Activated CD4-positive, alpha-beta T cell treated with anti-CD3 and anti-CD28 coated beads, Interleukin-2, amount 10 ng/mL, durations not matched to agents 24 days and 14 days (primary cell): ENCODE measurements around the gene CGB1. TPM values are rescaled to one million over a fixed set of nuclear protein-coding genes. Genes with fewer than 3 reads are reported as not detected.

Source experiments
- DNase-seq: peaks from one replicate; pipeline ENCODE4 v3.0.0; 2022
- H3K27ac Mint-ChIP-seq: one replicate; pipeline ENCODE4 v1.8.0; 2022; ENCODE audit warnings: mild to moderate bottlenecking, mixed read lengths
- H3K27me3 Mint-ChIP-seq: one replicate; pipeline ENCODE4 v1.8.0; 2022; ENCODE audit warnings: mixed read lengths
- H3K36me3 Mint-ChIP-seq: one replicate; pipeline ENCODE4 v1.8.0; 2022; ENCODE audit warnings: low read depth, mild to moderate bottlenecking, mixed read lengths
- H3K4me1 Mint-ChIP-seq: one replicate; pipeline ENCODE4 v1.8.0; 2021; ENCODE audit warnings: mixed read lengths
- H3K4me3 Mint-ChIP-seq: one replicate; pipeline ENCODE4 v1.8.0; 2022; ENCODE audit warnings: mild to moderate bottlenecking, moderate library complexity, mixed read lengths
- H3K9me3 Mint-ChIP-seq: one replicate; pipeline ENCODE4 v1.8.0; 2021; ENCODE audit warnings: mixed read lengths
- intact Hi-C: fragments of 100-400 bp; cut with micrococcal nuclease; formaldehyde crosslinking; loops from one replicate; pipeline ENCODE4 v1.15.1; 2023
- total RNA-seq: library from RNA; stranded (reverse); gene quantifications from 2 replicates; pipeline ENCODE4 v1.2.3, GENCODE V29; 2022

CGB1 gene
- total RNA-seq, 1 donor from 2014 or later, result not detected

DNA sequence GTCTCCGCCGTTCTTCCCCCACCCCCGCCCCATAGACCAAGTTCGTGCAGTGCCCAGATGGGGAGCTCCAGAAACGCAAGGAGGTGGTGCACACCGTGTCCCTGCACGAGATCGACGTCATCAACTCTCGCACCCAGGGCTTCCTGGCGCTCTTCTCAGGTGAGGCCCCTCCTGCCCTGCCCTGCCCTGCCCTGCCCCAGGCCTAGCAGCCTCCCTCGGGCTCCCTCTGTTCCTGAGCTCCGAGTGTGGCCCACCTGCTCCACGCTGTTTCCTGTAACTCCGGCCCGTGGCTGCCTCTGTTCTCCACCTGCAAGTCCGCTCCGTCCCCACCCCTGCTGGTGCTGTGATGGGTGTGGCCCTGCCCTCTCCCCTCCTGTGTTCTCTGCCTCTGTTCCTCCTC lies 26.2 kb downstream of the CGB1 start:
- Mint-ChIP-seq H3K9me3 (no peaks in the 10 kb centered on the region), H3K27ac (no peak overlapping the region), H3K4me1 (no peaks in the 10 kb centered on the region), H3K36me3 (peaks cover 34% of the 10 kb centered on the region), H3K27me3 (no peaks in the 10 kb centered on the region), H3K4me3 (no peak overlapping the region)
- no peak for DNase-seq
- intact Hi-C loops, result no loop called here

DNA sequence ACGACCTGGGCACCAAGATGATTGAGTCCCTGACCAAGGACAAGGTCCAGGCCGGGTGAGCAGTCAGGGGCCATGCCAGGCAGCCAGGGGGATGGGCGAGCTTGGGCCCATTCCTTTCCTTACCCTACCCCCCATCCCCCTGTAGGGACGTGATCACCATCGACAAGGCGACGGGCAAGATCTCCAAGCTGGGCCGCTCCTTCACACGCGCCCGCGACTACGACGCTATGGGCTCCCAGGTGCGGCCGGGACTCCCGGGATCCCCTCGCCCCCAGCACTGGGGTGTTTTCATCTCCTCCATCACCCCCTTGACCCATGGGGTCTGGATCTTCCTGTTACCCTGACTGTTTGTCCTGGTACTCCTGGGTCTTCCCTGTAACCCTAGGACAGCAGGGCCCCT lies 26.9 kb downstream of the CGB1 start:
- H3K4me1 Mint-ChIP-seq, result no peaks in the 10 kb centered on the region
- H3K36me3 Mint-ChIP-seq, result peaks cover 40% of the 10 kb centered on the region
- no peaks in the 10 kb centered on the region for H3K9me3 Mint-ChIP-seq
- H3K4me3 Mint-ChIP-seq, result no peak overlapping the region
- no peaks in the 10 kb centered on the region for H3K27me3 Mint-ChIP-seq
- no peak overlapping the region for H3K27ac Mint-ChIP-seq
- intact Hi-C loops, result no loop called here
- no peak for DNase-seq

- DNase-seq, result no peak
- Mint-ChIP-seq H3K27me3 (no peaks in the 10 kb centered on the region), H3K9me3 (no peaks in the 10 kb centered on the region), H3K36me3 (peaks cover 45% of the 10 kb centered on the region), H3K4me1 (no peaks in the 10 kb centered on the region), H3K4me3 (no peak overlapping the region), H3K27ac (no peak overlapping the region)
- intact Hi-C loops, result no loop called here
These were observed 29.8 kb downstream of the CGB1 start for GRCh38 chr19:49006905-49007304.

DNA sequence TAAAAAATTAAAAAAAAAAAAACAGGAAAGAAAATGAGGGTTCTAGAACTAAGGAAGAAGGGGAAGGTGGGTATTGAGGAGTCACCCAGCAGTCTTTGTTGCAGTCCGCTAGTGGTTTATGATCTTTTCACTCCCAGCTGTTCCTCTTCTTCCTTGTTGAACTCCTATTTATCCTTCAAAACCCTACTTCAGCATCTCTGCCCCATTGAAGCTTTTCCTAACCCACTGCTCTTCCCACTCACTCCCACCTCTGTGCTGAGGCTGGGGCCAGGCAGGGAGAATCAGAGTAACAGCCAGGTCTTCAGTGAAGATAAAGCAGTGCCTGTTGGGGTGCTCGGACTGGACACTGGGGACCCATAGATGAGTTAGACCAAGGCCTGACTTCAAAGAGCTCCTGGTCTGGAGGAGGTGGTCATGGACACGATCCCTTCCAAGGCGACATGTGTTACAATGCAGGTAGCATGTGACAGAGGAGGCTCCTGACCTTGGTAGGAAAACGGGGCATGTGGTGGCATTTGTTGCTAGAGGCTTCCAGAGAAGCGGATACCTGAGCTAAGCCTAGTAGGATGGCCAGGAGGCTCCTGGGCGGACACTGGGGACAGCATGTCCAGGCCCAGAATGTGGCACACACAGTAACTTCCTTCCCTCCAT lies 31.6 kb downstream of the CGB1 start:
- no peak overlapping the region for H3K27ac Mint-ChIP-seq
- H3K27me3 Mint-ChIP-seq, result no peaks in the 10 kb centered on the region
- no peaks in the 10 kb centered on the region for H3K9me3 Mint-ChIP-seq
- intact Hi-C loops, result no loop called here
- DNase-seq, result no peak
- H3K4me3 Mint-ChIP-seq, result no peak overlapping the region
- peaks cover 36% of the 10 kb centered on the region for H3K36me3 Mint-ChIP-seq
- H3K4me1 Mint-ChIP-seq, result no peaks in the 10 kb centered on the region

DNA sequence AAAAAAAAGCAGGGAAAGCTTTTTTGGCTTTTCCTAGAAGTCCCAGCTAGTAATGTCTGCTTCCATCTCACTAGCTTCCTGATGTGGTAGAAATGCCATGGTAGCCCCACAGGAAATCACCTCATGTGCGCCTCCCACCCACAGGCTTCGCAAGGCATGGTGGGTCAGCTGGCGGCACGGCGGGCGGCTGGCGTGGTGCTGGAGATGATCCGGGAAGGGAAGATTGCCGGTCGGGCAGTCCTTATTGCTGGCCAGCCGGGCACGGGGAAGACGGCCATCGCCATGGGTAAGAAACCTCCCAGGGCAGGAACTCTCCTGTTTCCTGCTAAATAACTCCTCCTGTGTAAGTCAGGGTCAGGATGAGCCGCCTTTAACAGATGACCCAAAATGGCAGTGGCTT lies 32.6 kb downstream of the CGB1 start:
- H3K36me3 Mint-ChIP-seq, result peaks cover 37% of the 10 kb centered on the region
- no peak overlapping the region for H3K4me3 Mint-ChIP-seq
- no peaks in the 10 kb centered on the region for H3K27me3 Mint-ChIP-seq

DNA sequence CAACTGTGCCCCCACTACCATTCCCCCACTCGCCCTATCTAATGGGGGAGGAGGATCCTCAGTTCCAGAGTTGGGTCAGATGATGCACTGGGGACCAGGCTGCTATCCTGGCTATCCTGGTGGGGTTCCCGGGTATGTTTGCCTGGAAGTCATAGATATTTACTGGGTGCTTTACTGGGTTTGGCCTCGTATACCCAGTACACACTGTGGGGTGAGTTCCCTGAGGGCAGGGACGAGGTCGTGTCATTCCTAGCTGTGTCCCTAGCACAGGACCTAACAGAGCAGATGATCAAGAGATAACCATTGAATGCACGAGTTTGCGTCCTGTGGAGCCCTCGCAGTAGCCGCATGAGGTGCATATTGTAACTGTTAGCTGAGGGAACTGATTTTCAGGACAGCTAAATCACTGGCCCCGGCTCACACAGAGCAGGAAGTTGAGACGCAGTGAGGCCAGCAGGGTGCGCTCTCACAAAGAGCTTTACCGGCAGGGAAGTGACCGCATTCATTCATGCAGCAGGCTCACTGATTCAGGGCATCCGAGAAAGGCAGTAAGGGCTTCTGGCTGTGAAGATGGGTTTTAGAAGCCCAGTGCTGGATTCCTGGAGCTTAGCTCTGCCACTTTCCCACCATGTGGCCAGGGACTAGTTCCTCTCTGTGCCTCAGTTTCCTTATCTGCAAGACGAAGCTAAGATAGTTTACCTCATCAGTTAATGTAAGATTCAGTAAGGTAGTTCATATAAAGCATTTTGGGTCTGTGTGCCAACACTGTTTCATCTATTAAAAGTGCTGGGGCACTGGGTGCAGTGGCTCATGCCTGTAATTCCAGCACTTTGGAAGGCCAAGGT lies 37.0 kb downstream of the CGB1 start:
- H3K4me1 Mint-ChIP-seq, result peaks cover 24% of the 10 kb centered on the region
- H3K27me3 Mint-ChIP-seq, result no peaks in the 10 kb centered on the region
- no peak overlapping the region for H3K27ac Mint-ChIP-seq
- H3K4me3 Mint-ChIP-seq, result no peak overlapping the region
- peaks cover 33% of the 10 kb centered on the region for H3K36me3 Mint-ChIP-seq
- peak; percentile 90 for DNase-seq
- intact Hi-C loops, result no loop called here
- no peaks in the 10 kb centered on the region for H3K9me3 Mint-ChIP-seq

More for the DNA sequence above, 32.6 kb downstream of the CGB1 start:
- Mint-ChIP-seq H3K27ac (no peak overlapping the region), H3K4me1 (peaks cover 6% of the 10 kb centered on the region), H3K9me3 (no peaks in the 10 kb centered on the region)
- intact Hi-C loops, result no loop called here
- no peak for DNase-seq

GRCh38 chr19:48997972-48998371 lies 38.7 kb downstream of the CGB1 start:
- no peaks in the 10 kb centered on the region for H3K27me3 Mint-ChIP-seq
- no peaks in the 10 kb centered on the region for H3K9me3 Mint-ChIP-seq
- intact Hi-C loops, result no loop called here
- peaks cover 28% of the 10 kb centered on the region for H3K36me3 Mint-ChIP-seq
- H3K4me1 Mint-ChIP-seq, result peaks cover 31% of the 10 kb centered on the region
- no peak overlapping the region for H3K27ac Mint-ChIP-seq
- H3K4me3 Mint-ChIP-seq, result no peak overlapping the region
- DNase-seq, result peak; percentile 88

DNA sequence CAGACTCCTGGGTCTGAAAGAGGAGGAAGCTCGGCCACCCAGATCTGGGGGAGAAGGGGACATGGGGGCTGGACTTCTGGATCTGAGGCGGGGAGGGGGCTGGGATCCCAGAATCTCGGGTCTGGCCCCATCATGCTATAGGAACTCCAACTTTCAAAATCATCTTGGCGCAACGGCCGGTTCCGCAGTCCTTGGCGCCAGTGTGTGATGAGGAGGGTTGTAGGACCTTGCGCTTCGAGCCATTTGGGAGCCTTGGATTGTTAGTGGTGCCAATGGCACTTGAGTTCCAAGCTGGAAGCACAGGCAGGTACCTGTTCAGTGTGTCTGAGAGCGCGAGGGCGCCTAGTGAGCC lies 42.7 kb downstream of the CGB1 start:
- H3K27ac Mint-ChIP-seq, result peak overlapping the region; percentile 97
- H3K9me3 Mint-ChIP-seq, result no peaks in the 10 kb centered on the region
- peak overlapping the region; percentile 92 for H3K4me3 Mint-ChIP-seq
- H3K27me3 Mint-ChIP-seq, result no peaks in the 10 kb centered on the region
- intact Hi-C loops, result loop anchor here (5.0 kb wide), 1 partner anchor 357 kb away; the partner anchor contains the start of gene DBP
- no peak for DNase-seq
- peaks cover 24% of the 10 kb centered on the region for H3K36me3 Mint-ChIP-seq
- peaks cover 40% of the 10 kb centered on the region for H3K4me1 Mint-ChIP-seq

- Mint-ChIP-seq H3K9me3 (no peaks in the 10 kb centered on the region), H3K27me3 (no peaks in the 10 kb centered on the region), H3K4me1 (peaks cover 40% of the 10 kb centered on the region), H3K27ac (peak within 1 kb of the TSS; percentile 97), H3K36me3 (peaks cover 28% of the 10 kb centered on the region), H3K4me3 (peak within 1 kb of the TSS; percentile 92)
- intact Hi-C loops, result loop anchor here (1.0 to 5.0 kb wide), 7 partner anchors 15 to 356 kb away; partner anchors contain the start of genes BAX, C19orf73, DBP and FTL
- peak; percentile 100 for DNase-seq
These were observed 43.3 kb downstream of the CGB1 start, which contains the start of the genes GYS1 and RUVBL2 for GRCh38 chr19:48993175-48994034. TSS of gene GYS1 (minus strand) at chr19:48993309. CDS start at chr19:48993112, 197 bp downstream. TSS of gene RUVBL2 (plus strand) at chr19:48993887. CDS start at chr19:48993912, 25 bp downstream.

DNA sequence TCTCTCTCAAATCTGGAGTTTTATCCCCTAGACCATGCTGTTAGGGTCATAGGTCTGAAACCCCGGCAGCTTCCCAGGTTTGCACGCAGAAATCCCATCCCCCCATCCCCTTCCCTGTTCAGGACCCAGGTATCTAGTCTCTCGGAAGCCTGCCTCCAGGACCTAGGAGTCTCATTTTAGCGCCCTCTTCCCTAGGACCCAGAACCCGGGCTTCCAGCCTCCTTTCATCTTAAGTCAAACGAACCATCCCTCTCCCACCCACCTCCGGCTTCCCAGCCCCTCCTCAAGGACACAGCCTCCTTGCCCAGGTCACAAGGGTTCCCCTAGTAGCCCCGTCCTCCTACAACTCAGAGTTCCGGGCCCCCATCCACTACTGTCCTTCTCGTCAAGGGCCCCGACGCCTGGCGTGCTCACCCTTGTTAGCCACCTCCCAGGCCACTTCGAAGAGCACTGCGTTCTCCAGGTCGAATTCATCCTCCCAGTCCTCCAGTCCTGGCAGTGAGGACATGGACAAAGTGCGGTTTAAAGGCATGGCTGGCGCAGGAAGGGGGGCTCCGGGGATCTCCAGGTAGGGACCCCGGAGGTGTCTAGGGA lies 44.0 kb downstream of the CGB1 start:
- H3K36me3 Mint-ChIP-seq, result peaks cover 32% of the 10 kb centered on the region

GRCh38 chr19:48991873-48992580 lies 44.7 kb downstream of the CGB1 start:
- H3K27me3 Mint-ChIP-seq, result no peaks in the 10 kb centered on the region
- peaks cover 38% of the 10 kb centered on the region for H3K4me1 Mint-ChIP-seq
- DNase-seq, result peak; percentile 66
- no peaks in the 10 kb centered on the region for H3K9me3 Mint-ChIP-seq
- intact Hi-C loops, result loop anchor here (2.0 to 5.0 kb wide), 4 partner anchors 13 to 355 kb away; partner anchors contain the start of genes BAX, C19orf73, DBP and PPFIA3
- H3K4me3 Mint-ChIP-seq, result peak overlapping the region; percentile 92
- H3K27ac Mint-ChIP-seq, result peak overlapping the region; percentile 91
- peaks cover 35% of the 10 kb centered on the region for H3K36me3 Mint-ChIP-seq

More for the DNA sequence above, 44.0 kb downstream of the CGB1 start:
- peak overlapping the region; percentile 91 for H3K27ac Mint-ChIP-seq
- peaks cover 37% of the 10 kb centered on the region for H3K4me1 Mint-ChIP-seq
- H3K9me3 Mint-ChIP-seq, result no peaks in the 10 kb centered on the region
- H3K4me3 Mint-ChIP-seq, result peak overlapping the region; percentile 92
- no peaks in the 10 kb centered on the region for H3K27me3 Mint-ChIP-seq
- DNase-seq, result no peak
- intact Hi-C loops, result loop anchor here (1.0 to 5.0 kb wide), 7 partner anchors 14 to 355 kb away; partner anchors contain the start of genes BAX, C19orf73, DBP and FTL

DNA sequence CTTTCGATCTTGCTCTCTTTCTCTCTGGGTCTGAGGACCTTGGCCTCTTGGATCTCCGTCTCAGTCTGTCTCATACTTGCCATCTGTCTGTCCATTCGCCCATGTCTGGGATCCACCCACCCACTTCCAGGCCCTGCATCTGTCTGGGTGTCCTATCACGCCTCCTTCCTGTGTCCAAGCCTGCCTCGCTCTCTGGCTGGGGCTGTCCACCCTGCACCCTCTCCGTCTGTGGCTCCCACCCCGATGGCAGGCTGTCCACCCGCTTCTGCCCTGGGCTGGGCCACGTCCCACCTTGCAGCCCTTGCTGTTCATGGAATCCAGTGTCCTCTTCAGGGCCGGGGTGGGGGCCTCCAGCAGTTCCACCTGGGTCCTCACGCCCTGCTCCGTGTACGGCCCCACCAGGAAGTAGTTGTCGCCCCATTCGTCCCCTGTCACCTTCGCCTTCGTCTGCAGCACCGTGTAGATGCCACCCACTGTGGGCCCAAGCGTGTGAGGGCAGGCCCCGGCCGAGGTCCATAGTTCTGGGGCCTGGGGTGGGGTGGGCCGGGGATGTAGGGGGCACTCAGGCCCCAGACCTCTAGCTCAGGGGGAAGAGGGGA lies 45.6 kb downstream of the CGB1 start:
- no peaks in the 10 kb centered on the region for H3K27me3 Mint-ChIP-seq
- DNase-seq, result no peak
- H3K36me3 Mint-ChIP-seq, result peaks cover 33% of the 10 kb centered on the region
- H3K9me3 Mint-ChIP-seq, result no peaks in the 10 kb centered on the region
- intact Hi-C loops, result loop anchor here (5.0 kb wide), 1 partner anchor 354 kb away; the partner anchor contains the start of gene DBP
- peaks cover 35% of the 10 kb centered on the region for H3K4me1 Mint-ChIP-seq
- no peak overlapping the region for H3K27ac Mint-ChIP-seq
- peak overlapping the region; percentile 28 for H3K4me3 Mint-ChIP-seq
